Mononuclear cell (primary cell): ENCODE results near the gene STX12. TPM values are rescaled to one million over a fixed set of nuclear protein-coding genes. Genes with fewer than 3 reads are reported as not detected.
"Not testable (repeated sequence)": the region's sequence is repeated elsewhere in the genome, so short reads cannot be mapped to it uniquely, and the experiment has no call there.

Experiments
- H3K27me3 ChIP-seq: 2 replicates; pipeline ENCODE4 v1.6.0; 2011; ENCODE audit warnings: low read length, control low read depth; ENCODE audit not compliant: insufficient read depth
- H3K4me1 ChIP-seq: 2 replicates; pipeline ENCODE4 v1.5.1; 2011; ENCODE audit warnings: mild to moderate bottlenecking, low read length, control low read depth; ENCODE audit not compliant: insufficient read depth
- H3K4me3 ChIP-seq: 2 replicates; pipeline ENCODE4 v1.5.1; 2011; ENCODE audit warnings: mild to moderate bottlenecking, low read length, moderate library complexity
- H3K9me3 ChIP-seq: 2 replicates; pipeline ENCODE4 v1.5.1; 2011; ENCODE audit warnings: low read depth, mild to moderate bottlenecking, control low read depth, low read length
- total RNA-seq: library from RNA; depleted of rRNA; stranded (reverse); fragments of >200 nt; gene quantifications from one replicate; pipeline ENCODE4 v1.2.3, GENCODE V29; 2012

Gene STX12
- total RNA-seq, 1 donor = 45.4 TPM

- H3K27me3 ChIP-seq = no peaks in the 10 kb centered on the region
- H3K4me3 ChIP-seq = no peak overlapping the region
- peaks cover 96% of the 10 kb centered on the region for H3K4me1 ChIP-seq
- no peaks in the 10 kb centered on the region for H3K9me3 ChIP-seq
These were observed 90.5 kb downstream of the STX12 start for GRCh38 chr1:27863538-27863915.

- H3K4me3 ChIP-seq = no peak overlapping the region
- H3K4me1 ChIP-seq = peaks cover 96% of the 10 kb centered on the region
- H3K9me3 ChIP-seq = no peaks in the 10 kb centered on the region
- H3K27me3 ChIP-seq = no peaks in the 10 kb centered on the region
These were observed 91.4 kb downstream of the STX12 start for GRCh38 chr1:27864264-27864895.

GRCh38 chr1:27865821-27866220, 92.8 kb downstream of the STX12 start:
- H3K4me1 ChIP-seq = peaks cover 96% of the 10 kb centered on the region
- H3K4me3 ChIP-seq = no peak overlapping the region
- H3K9me3 ChIP-seq = no peaks in the 10 kb centered on the region
- no peaks in the 10 kb centered on the region for H3K27me3 ChIP-seq

DNA sequence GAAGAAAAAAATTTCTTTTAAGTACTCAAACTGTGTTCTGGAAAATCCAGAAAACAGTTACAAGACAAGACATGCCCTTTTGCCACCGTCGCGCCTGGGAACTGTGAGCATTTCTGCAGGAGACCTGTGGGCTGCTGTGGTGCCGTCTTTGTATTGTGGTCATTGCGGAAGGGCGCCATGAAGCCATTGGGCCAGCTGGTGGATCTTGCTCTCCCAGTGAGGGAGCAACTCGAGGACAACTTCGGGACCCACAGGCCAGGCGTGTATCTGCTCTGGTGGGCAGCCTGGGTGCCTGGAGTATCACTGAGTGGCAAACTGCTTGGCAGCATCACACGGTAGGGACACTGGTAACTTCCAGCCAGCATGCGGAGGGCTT, 95.5 kb downstream of the STX12 start:
- Histone ChIP-seq H3K27me3 (no peaks in the 10 kb centered on the region), H3K4me1 (peaks cover 91% of the 10 kb centered on the region), H3K9me3 (no peaks in the 10 kb centered on the region), H3K4me3 (no peak overlapping the region)

DNA sequence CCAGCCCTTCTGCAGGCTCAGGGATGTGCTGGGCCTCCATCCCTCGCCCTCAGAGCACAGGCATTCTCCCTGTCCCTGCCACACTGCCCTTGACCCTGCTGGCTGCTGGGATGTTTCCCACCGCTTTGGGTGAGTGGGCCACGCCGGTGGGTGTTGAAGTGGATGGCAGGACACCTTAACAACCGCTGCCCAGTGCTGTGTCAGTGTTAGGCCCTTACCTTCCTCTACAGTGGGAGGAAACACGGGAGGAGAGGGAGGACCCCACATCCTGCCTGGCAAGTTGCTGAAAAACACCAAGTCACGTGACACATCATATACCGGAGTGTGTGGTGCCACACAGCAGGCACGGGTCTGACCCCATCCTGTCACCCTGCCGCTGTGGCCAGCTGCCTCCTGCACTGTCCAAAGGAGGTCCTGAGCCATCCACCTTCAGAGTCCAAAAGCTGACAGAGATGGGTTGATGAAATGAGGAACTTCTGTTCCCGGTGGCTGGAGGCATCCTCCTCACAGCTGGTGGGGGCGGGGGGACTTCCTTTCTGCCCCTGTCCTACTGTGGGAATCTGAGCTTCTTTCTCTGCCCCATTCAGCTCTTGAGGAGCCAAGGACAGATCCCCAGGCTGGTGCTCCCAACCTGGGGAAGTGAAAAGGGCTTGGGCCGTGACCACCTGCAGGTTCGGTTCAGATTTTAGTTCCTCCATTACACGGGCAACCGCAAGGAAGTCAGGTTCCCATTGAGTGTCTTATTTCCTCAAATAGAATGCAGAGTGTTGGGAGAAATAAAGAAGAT, 96.1 kb downstream of the STX12 start:
- Histone ChIP-seq H3K9me3 (no peaks in the 10 kb centered on the region), H3K27me3 (no peaks in the 10 kb centered on the region), H3K4me1 (peaks cover 91% of the 10 kb centered on the region), H3K4me3 (no peak overlapping the region)

DNA sequence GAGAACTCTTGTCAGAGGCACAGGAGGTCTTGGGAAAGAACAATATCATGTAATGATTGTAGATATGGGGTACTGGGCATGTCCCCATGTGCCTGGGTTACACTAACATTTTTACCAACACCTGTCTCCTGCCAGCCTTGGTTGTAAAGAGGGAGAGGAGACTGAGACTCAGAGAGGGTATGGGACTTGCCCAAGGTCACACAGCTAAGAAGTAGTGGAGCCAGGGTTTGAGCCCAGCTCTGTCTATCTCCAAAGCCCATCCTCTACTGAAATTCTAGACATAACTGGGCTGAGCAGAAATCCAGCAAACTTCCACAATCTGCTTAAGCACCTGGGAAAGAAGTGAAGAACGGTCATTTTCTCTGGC, 96.7 kb downstream of the STX12 start:
- H3K27me3 ChIP-seq = no peaks in the 10 kb centered on the region
- H3K4me3 ChIP-seq = no peak overlapping the region
- no peaks in the 10 kb centered on the region for H3K9me3 ChIP-seq
- peaks cover 91% of the 10 kb centered on the region for H3K4me1 ChIP-seq

GRCh38 chr1:27871076-27871475, 98.1 kb downstream of the STX12 start:
- H3K4me1 ChIP-seq = peaks cover 91% of the 10 kb centered on the region
- not testable (repeated sequence) for H3K4me3 ChIP-seq, H3K27me3 ChIP-seq, H3K9me3 ChIP-seq

- Histone ChIP-seq H3K27me3 (no peaks in the 10 kb centered on the region), H3K4me1 (peaks cover 91% of the 10 kb centered on the region), H3K9me3 (no peaks in the 10 kb centered on the region), H3K4me3 (peak within 1 kb of the TSS; percentile 98)
These were observed 99.2 kb downstream of the STX12 start, which contains the start of gene THEMIS2 for GRCh38 chr1:27872059-27872801. THEMIS2 (plus strand) TSS chr1:27872544; CDS start chr1:27872572, 28 bp downstream.

GRCh38 chr1:27872802-27873551, 100.0 kb downstream of the STX12 start:
- peak overlapping the region; percentile 98 for H3K4me3 ChIP-seq
- peaks cover 91% of the 10 kb centered on the region for H3K4me1 ChIP-seq
- H3K9me3 ChIP-seq = no peaks in the 10 kb centered on the region
- H3K27me3 ChIP-seq = no peaks in the 10 kb centered on the region

DNA sequence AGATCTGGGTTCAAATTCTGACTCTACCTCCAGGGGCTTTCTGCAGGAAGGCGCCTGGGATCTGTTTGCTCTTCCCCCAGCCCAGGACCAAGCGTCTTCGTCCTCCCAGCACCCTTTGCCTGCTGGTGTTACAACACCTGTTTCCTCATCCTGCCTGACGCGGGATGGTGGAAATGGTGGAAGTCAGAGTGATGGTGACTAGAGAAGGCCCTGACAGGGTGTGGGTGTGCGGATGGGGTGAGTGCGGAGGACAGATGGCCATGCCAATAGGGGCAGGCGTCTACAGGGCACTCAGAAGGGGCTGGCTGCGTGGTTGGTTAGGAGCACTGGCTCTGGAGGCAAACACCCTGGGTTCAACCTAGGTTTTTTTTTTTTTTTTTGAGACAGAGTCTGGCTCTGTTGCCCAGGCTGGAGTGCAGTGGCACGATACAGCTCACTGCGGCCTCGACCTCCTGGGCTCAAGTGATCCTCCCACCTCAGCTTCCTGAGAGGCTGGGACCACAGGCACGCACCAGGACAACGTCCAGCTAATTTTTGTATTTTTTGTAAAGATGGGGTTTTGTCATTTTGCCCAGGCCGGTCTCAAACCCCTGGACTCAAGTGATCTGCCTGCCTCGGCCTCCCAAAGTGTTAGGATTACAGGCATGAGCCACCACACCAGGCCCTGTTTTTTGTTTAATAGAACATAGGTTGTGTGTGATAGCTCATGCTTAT, 100.8 kb downstream of the STX12 start:
- H3K9me3 ChIP-seq = no peaks in the 10 kb centered on the region
- H3K4me3 ChIP-seq = peak overlapping the region; percentile 98
- H3K4me1 ChIP-seq = peaks cover 90% of the 10 kb centered on the region
- no peaks in the 10 kb centered on the region for H3K27me3 ChIP-seq

Other genes starting within 250 kb of the STX12 start
- gene AHDC1, start 169.1 kb upstream of the STX12 start, total RNA-seq = 3.3 TPM
- 123 TPM for gene FGR, start 138.0 kb upstream of the STX12 start, total RNA-seq
- 85.6 TPM for gene IFI6, start 101.0 kb upstream of the STX12 start, total RNA-seq
- gene FAM76A, start 47.3 kb upstream of the STX12 start, total RNA-seq = 18.7 TPM
- gene PPP1R8, start 57.6 kb downstream of the STX12 start, total RNA-seq = 31.4 TPM
- 270 TPM for gene THEMIS2, start 99.3 kb downstream of the STX12 start, total RNA-seq
- 16.4 TPM for gene RPA2, start 141.4 kb downstream of the STX12 start, total RNA-seq
- gene SMPDL3B, start 161.8 kb downstream of the STX12 start, total RNA-seq = 0.10 TPM
- 14.1 TPM for gene XKR8, start 186.8 kb downstream of the STX12 start, total RNA-seq